Keratinocyte (primary cell): ENCODE data around the gene ROBO2. TPM values are rescaled to one million over a fixed set of nuclear protein-coding genes. Genes with fewer than 3 reads are reported as not detected.

Experiments
- DNase-seq: peaks from one replicate; pipeline ENCODE4 v3.0.0-alpha.2; 2011; ENCODE audit warnings: low read depth, missing footprints, low spot score
- FAIRE-seq: peaks from 2 replicates; lab custom pipeline; 2011; peaks lifted over from hg19 to GRCh38; lab: Jason Lieb, UNC
- H2AFZ ChIP-seq: 2 replicates; pipeline ENCODE4 v1.6.0; 2012; ENCODE audit warnings: low read length, control low read depth, inconsistent platforms; ENCODE audit not compliant: control insufficient read depth
- H3K27ac ChIP-seq: 2 replicates; pipeline ENCODE4 v1.5.1; 2011; ENCODE audit warnings: low read length; ENCODE audit not compliant: control insufficient read depth, insufficient read depth
- H3K27me3 ChIP-seq: 3 replicates; pipeline ENCODE4 v1.6.0; 2011; ENCODE audit warnings: low read length; ENCODE audit not compliant: control insufficient read depth, insufficient read depth; ENCODE audit errors: extremely low read depth
- H3K36me3 ChIP-seq, 2 experiments: 2 replicates in 1 of 2; 3 replicates in 1 of 2; pipeline ENCODE4 v1.5.1; 2011; ENCODE audit warnings: low read length in 2 of 2, mild to moderate bottlenecking in 1 of 2; ENCODE audit not compliant: control insufficient read depth in 2 of 2, insufficient read depth in 2 of 2; ENCODE audit errors: extremely low read depth in 1 of 2
- H3K4me1 ChIP-seq: 3 replicates; pipeline ENCODE4 v1.5.1; 2011; ENCODE audit warnings: low read length; ENCODE audit not compliant: control insufficient read depth, insufficient read depth; ENCODE audit errors: extremely low read depth
- H3K4me2 ChIP-seq: 3 replicates; pipeline ENCODE4 v1.6.0; 2011; ENCODE audit warnings: low read depth, low read length; ENCODE audit not compliant: control insufficient read depth, insufficient read depth; ENCODE audit errors: extremely low read depth
- H3K4me3 ChIP-seq, 3 experiments: fragments of 200-600 bp in 1 of 3; sonication (generic) in 1 of 3; 2 replicates in 2 of 3; 3 replicates in 1 of 3; pipeline ENCODE4 v1.5.1; 2011 to 2016; ENCODE audit warnings: low read length in 3 of 3, mild to moderate bottlenecking in 3 of 3, control low read depth in 2 of 3, inconsistent platforms in 1 of 3, low read depth in 1 of 3, mixed read lengths in 1 of 3, mixed run types in 1 of 3, moderate library complexity in 1 of 3; ENCODE audit not compliant: control insufficient read depth in 2 of 3, insufficient read depth in 2 of 3; ENCODE audit errors: extremely low read depth in 1 of 3
- H3K79me2 ChIP-seq: 2 replicates; pipeline ENCODE4 v1.6.0; 2012; ENCODE audit warnings: low read length; ENCODE audit not compliant: control insufficient read depth, insufficient read depth
- H3K9ac ChIP-seq: 3 replicates; pipeline ENCODE4 v1.6.0; 2011; ENCODE audit warnings: low read length; ENCODE audit not compliant: control insufficient read depth, insufficient read depth; ENCODE audit errors: extremely low read depth
- H3K9me1 ChIP-seq: 3 replicates; pipeline ENCODE4 v1.6.0; 2011; ENCODE audit warnings: low read length; ENCODE audit not compliant: control insufficient read depth, insufficient read depth; ENCODE audit errors: extremely low read depth
- H3K9me3 ChIP-seq: 2 replicates; pipeline ENCODE4 v1.5.1; 2012; ENCODE audit warnings: low read depth, low read length; ENCODE audit not compliant: control insufficient read depth
- H4K20me1 ChIP-seq: 3 replicates; pipeline ENCODE4 v1.6.0; 2011; ENCODE audit warnings: low read length; ENCODE audit not compliant: control insufficient read depth, insufficient read depth; ENCODE audit errors: extremely low read depth
- CTCF ChIP-seq, 3 experiments: IDR thresholded peaks in 1 of 3; conservative IDR thresholded peaks in 1 of 3; optimal IDR thresholded peaks in 1 of 3; 2 replicates in 2 of 3; 3 replicates in 1 of 3; pipeline versions ENCODE3 to v1.5.1; 2011; ENCODE audit warnings: low read length in 3 of 3, mild to moderate bottlenecking in 3 of 3, moderate library complexity in 2 of 3, control low read depth in 1 of 3, inconsistent platforms in 1 of 3; ENCODE audit not compliant: insufficient read depth in 2 of 3; ENCODE audit errors: extremely low read depth in 1 of 3
- EZH2 ChIP-seq: IDR thresholded peaks from one replicate; pipeline ENCODE4 v1.6.1; 2012; ENCODE audit warnings: inconsistent platforms, mild to moderate bottlenecking, low read length, moderate library complexity
- dilution Hi-C: fragments of 300-500 bp; cut with MboI; formaldehyde crosslinking; loops from one replicate; pipeline ENCODE4 v1.7.0; 2020; ENCODE audit warnings: low sequenced_read_pairs; ENCODE audit not compliant: extremely low pct_ligation_motif_present
- polyA plus RNA-seq, 5 experiments: library from polyadenylated mRNA; depleted of rRNA in 3 of 5; stranded (reverse) in 3 of 5; stranded (forward) in 1 of 5; unstranded in 1 of 5; fragments of >200 nt; gene quantifications; 1 replicate in 1 of 5; 2 replicates in 3 of 5; 3 replicates in 1 of 5; pipeline versions ENCODE4 v1.2.1 to v1.2.3, GENCODE V29; 2011 to 2012; ENCODE audit warnings: missing spikeins in 2 of 5, low read depth in 1 of 5, low replicate concordance in 1 of 5

Gene ROBO2
- polyA plus RNA-seq, 1 donor (not counting 4 experiments of a cell fraction or from before 2014, with no cell fraction given): 0.30 TPM

GRCh38 chr3:77467702-77468625 is 428.1 kb downstream of the ROBO2 start:
- dilution Hi-C loops: no loop called here
- Histone ChIP-seq H3K27me3 (no peaks in the 10 kb centered on the region), H3K4me1 (no peaks in the 10 kb centered on the region), H3K79me2 (no peaks in the 10 kb centered on the region), H3K36me3 (no peaks in the 10 kb centered on the region), H3K4me3 (no peak overlapping the region), H4K20me1 (no peaks in the 10 kb centered on the region), H3K4me2 (no peak overlapping the region), H2AFZ (no peak overlapping the region), H3K27ac (no peak overlapping the region), H3K9ac (no peak overlapping the region), H3K9me1 (no peaks in the 10 kb centered on the region), H3K9me3 (no peaks in the 10 kb centered on the region)
- TF ChIP-seq CTCF (optimal IDR thresholded peaks at IDR 0.05 in 1 of 3, IDR thresholded peaks at IDR 0.05 in 1 of 3, conservative IDR thresholded peaks at IDR 0.05 in 1 of 3; ENCODE audit: extremely low read depth in 1 of 3, insufficient read depth in 2 of 3, low read length in 3 of 3) (no peak), EZH2 (no peak)
- FAIRE-seq (no peak), DNase-seq (no peak)

- dilution Hi-C loops: no loop called here
- Histone ChIP-seq H3K79me2 (no peaks in the 10 kb centered on the region), H2AFZ (no peak overlapping the region), H3K4me2 (no peak overlapping the region), H3K27me3 (no peaks in the 10 kb centered on the region), H3K9ac (no peak overlapping the region), H3K4me1 (no peaks in the 10 kb centered on the region), H3K9me1 (no peaks in the 10 kb centered on the region), H3K9me3 (no peaks in the 10 kb centered on the region), H4K20me1 (no peaks in the 10 kb centered on the region), H3K36me3 (no peaks in the 10 kb centered on the region), H3K4me3 (no peak overlapping the region), H3K27ac (no peak overlapping the region)
- no peak for FAIRE-seq
- no peak for DNase-seq
- no peak for TF ChIP-seq EZH2
- no peak for TF ChIP-seq CTCF (optimal IDR thresholded peaks at IDR 0.05 in 1 of 3, IDR thresholded peaks at IDR 0.05 in 1 of 3, conservative IDR thresholded peaks at IDR 0.05 in 1 of 3; ENCODE audit: extremely low read depth in 1 of 3, insufficient read depth in 2 of 3, low read length in 3 of 3)
Observed at GRCh38 chr3:77468626-77469020, 428.7 kb downstream of the ROBO2 start.
